ENCODE measurements around the gene CMTM7.
"Not testable (repeated sequence)": the region's sequence is repeated elsewhere in the genome, so short reads cannot be mapped to it uniquely, and the experiment has no call there.

The CMTM7 gene

DNA sequence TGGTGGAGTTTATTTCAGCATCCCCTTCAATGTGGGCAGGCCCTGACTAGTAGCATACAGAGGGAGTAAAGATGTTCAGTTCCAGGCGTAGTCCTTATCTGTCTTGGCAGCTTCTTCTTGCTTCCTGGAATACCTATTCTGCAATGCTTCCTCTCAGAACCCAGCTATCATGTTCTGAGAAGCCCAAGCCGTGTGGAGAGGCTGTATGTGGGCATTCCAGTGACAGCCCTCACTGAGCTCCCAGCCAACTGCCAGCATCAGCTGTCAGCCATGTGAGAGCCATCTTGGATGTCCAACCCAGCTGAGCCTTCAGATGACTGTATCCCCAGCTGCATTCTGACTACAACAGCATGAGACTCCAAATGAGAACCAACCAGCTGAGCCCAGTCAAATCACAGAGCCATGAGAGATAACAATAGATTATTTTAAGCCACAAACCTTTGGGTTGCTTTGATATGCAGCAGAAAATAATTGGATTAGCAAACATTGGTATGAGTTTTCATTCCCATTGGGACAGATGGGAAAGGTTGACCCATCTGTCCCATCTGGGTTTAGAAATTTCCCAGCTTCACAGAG lies 8.4 kb upstream of the CMTM7 start:
- DNase-seq: no peak

DNA sequence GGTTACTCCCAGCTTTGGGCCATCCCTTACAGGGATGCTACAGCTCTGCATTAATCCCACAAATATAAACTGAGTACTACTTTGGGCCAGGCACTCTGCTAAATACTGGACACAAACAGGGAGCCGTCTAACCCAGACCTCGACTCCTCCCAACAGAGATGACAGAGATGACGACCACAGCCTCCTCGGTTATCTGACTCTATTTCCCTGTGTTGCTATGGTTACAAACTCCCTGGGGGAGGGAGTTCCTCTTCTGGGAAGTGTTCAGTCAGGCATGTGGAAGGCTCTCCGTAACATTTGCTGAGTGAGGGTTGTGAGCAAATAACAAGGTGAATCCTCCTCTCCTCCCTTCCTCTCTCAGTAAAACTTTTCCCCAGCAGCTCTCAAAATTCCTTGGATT lies 6.7 kb upstream of the CMTM7 start:
- no peak for DNase-seq

DNA sequence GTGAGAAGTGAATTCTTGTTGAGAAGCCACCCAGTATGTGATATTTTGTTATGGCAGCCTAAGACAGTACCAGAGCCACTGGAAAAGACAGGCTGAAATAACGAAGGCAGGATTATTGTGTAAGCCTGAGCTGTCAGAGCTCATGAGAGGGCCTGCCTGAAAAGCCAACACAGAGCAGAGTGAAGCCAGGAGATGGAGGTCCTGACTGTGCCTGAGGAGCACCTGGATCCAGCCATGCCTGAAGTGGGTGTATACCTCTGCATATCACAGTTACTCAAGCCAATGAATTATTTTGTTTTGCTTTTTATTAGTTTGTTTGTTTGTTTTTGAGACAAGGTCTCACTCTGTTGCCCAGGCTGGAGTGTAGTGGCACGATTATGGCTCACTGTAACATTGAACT lies 4.1 kb upstream of the CMTM7 start:
- DNase-seq: no peak

DNA sequence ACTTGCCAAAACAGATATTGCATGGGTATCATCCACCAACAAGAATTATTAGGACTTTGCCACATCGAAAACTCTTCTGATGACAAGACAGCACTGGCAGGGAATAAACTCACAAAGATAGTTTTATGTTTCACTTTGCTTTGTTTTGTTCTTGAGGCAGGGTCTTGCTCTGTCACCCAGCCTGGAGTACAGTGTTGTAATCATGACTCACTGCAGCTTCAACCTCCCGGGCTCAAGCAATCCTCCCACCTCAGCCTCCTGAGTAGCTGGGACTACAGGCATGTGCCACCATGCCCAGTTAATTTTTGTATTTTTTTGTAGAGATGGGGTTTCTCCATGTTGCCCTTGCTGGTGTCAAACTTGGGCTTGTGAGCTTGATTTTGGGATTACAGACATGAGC lies 2.1 kb upstream of the CMTM7 start:
- DNase-seq: not testable (repeated sequence)

DNA sequence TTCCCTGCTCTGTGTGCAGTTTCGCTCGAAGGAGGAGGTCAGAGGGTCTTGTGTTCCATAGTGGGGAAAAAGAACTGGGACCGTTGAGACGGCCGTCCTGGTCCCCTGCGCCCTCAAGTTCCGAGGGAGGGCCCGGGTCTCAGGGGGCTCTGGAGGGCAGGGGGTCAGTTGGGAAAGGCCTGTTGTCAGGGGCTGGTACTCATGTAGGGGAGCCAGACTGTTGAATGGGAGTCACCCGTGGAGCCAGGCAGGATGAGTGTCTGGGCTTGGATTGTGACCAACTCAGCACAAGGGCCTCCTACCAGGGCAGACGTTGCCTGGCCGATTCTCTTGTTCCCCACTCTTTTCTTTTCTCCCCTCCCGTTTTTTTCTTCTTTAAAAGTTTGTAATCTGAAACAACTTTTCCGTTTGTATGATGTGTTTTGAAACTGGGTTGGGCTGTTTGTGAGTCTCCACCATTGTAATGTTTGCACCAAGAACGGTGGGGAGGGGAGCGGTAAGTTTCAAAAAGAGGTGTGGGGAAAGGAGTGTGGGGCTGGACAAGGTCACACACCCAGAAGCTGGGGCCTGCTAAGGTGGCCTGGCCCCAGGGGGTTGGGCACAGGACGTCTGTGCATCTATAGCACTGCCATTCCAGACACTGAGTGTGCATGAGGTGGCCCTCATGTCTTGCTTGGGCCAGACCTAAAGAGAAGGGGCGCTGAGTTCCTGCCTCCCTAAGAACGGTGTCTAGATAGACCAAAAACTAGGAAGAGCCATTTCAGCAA lies 1.1 kb downstream of the CMTM7 start:
- DNase-seq: peak; percentile 66

DNA sequence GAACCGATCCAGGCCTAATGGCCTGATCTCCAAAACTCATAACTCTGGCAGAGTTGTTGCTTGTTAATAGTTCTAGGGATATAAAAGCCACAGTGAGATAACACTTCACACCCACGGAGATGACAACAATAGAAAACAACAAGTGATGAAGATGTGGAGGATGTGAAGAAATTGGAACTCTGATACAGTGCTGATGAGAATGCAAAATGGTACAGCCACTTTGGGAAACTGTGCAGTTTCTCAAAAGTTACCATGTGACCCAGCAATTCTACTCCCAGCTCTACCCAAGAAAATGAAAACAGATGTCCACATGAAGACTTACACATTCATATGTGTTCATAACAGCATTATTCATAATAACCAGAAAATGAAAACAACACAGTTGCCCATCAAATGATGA lies 3.8 kb downstream of the CMTM7 start:
- DNase-seq: no peak

DNA sequence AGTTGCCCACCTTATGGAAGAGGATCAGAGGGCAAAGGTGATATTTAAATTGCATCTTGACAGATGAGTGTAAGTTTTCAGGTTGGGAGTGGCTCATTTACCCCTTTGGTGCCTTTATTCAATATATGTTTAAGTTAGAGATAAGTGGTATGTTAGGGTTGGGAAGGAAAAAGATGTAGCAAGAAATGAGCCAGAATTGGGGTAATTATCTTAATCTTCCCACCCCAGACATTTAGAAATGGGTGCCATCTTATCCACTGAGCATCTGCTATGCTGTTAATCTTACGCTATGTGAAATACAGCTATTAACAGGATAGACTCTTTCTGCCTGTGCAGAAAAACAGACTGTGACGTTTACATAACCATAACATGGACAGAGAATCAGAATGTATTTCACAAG lies 6.3 kb downstream of the CMTM7 start:
- no peak for DNase-seq

DNA sequence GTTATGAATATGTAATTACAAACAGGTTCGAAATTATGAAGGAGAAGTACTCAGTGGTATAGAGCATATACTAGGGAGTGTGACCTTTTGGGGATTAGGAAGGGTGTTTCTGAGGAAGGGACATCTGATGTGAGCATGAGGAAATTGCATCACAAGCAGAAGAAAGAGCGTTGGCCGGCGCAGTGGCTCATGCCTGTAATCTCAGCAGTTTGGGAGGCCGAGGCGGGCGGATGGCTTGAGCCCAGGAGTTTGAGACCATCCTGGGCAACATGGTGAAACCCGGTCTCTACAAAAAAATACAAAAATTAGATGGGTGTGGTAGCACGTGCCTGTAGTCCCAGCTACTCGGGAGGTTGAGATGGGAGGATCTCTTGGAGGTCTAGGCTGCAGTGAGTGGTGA lies 6.9 kb downstream of the CMTM7 start:
- DNase-seq: no peak

DNA sequence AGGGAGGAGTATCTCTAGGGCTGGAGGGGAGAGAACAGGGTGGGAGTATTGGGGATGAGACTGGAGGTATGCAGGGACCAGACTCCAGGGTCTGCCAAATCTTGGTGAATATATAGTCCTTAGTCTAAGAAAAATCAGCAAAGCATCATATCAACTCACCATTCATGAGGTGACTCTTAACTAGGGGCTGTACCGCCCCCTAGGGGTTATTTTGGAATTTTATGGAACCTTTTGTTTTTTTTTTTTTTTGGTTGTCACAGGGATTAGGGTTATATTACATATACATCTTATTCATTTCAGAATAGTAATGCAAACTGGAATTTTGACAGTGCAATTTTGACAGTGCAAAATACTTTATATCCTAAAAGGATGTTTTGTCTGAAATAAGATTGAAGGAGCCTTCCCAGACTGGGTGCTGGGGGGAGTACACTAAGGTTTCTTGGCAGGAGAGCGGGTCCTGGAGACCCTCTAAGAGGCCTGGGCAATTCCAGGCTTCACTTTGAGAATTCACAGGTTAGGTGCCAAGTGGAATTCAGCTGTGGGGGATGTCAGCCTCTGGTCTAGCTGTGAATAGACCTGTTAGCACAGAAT lies 7.5 kb downstream of the CMTM7 start:
- peak; percentile 62 for DNase-seq

DNA sequence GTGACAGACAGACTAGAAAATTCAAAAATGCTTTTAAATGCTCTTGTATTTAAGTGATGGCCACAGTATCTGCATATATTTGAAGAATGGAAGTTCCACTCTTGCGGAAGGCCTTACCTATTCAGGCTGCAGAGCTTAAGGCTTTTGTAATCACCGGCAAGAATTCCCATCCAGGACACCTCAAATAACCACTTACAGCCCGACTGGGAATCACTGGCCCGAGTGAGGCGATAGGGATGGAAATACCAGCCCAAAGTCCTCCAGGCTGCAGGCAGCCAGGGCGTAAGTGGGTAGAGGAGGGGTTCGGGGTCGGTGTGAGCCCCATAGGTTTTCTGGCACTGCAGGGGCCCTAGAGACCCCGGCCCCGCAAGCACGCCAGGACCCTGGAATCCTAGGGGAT lies 9.5 kb downstream of the CMTM7 start:
- DNase-seq: no peak

DNA sequence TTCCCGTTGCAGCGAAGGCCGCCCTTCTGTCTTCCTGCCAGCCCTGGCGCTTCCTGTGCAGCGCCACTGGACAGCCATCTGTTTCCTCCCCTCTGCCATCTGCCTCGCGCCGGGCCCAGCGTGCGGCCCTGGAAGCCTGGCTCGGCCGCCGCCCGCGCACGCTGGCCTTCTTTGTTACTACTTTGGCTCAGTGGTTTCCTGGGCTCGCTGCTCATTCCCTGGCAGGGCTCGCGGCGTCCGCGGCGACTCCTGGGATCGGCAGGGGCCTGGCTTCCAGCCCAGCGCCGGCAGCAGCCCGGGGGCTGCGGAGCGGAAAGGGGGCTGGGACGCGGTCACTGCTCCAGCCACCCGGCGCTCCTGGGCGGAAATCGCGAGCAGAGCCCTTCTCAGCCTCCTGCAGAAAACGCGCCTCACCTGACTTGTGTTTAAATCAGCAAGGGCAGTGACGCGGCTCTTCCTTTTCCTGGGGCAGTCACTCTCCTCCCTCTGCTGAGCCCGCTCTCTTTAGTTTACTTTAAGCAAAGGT lies 10.0 kb downstream of the CMTM7 start:
- peak; percentile 69 for DNase-seq

DNA sequence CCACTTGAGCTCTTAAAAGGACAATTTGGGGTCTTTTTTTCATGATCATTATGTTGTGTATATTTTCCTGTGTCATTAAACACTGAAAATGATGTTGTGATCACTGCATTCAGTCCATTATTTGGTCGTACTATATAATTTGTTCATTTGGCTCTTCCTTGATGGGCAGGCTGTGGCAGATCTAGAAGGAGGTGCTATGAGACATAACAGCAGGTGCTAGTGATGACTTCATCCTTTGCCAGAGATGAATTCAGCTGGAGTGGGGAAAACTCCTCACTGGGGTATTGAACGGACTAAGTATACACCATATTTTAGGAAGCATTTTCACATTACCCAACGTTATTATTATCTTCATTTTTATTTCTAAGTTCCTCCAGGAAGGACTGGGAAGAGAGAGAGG lies 12.0 kb downstream of the CMTM7 start:
- no peak for DNase-seq

DNA sequence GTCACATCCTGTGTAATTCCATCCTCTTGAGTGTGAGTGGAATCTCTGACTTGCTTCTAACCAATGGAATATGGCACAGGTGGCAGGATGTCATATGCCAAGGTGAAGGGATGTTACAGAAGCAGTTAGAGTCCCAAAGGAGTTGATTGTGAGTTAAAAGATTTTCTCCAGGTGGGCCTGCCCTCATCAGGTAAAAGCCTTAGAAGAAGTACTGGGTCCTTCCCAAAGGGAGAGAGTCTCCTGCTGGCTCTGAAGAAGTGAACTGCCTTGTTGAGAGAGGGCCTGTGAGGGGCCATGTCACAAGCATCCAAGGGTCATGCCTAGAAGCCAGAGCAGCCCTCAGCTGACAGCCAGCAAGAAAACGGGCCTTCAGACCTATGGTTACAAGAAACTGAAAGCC lies 13.1 kb downstream of the CMTM7 start:
- no peak for DNase-seq

DNA sequence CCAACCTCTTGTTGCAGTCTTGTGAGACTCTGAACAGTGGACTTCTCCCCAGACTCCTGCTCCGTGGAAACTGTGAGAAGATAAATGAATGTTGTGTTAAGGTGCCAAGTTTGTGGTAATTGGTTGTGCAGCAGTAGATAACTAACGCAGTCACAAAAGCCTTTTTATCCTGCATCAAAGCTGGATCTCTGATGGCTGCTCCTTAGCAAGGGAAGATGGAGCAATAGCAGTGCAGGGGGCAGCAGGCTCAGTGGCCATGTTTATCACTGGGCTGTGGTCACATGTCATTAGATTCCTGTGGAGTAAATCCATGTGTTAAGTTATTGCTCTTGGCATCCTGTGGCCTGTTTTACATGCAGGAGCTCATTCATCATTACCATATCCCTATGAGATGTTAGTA lies 13.5 kb downstream of the CMTM7 start:
- DNase-seq: no peak

DNA sequence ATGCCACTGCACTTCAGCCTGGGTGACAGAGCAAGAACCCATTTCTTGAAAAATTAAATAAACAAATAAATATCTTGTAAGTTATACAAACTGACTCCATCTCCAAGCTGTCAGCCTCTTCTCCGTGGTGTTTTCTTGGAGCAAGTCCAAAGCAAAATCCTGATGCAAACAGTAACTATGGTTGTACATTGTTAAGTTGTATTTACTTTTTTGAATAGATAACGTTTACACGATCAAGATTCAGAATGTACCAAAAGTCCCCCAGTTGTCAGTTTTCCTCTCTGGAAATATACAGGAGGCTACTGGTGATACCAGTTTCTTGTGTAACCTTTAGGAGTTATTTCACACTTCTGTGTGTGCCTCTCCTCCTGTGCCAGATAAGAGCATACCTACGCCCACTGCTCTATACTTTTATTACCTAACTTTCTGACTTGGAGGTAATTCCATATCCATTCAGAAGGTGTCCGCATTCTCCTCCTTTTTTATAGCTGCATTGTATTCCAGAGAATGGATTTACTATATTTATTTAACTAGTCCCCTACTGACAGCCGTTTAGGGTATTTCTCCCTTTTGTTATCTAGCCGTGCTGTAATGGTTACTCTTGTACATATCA lies 14.2 kb downstream of the CMTM7 start:
- no peak for DNase-seq

DNA sequence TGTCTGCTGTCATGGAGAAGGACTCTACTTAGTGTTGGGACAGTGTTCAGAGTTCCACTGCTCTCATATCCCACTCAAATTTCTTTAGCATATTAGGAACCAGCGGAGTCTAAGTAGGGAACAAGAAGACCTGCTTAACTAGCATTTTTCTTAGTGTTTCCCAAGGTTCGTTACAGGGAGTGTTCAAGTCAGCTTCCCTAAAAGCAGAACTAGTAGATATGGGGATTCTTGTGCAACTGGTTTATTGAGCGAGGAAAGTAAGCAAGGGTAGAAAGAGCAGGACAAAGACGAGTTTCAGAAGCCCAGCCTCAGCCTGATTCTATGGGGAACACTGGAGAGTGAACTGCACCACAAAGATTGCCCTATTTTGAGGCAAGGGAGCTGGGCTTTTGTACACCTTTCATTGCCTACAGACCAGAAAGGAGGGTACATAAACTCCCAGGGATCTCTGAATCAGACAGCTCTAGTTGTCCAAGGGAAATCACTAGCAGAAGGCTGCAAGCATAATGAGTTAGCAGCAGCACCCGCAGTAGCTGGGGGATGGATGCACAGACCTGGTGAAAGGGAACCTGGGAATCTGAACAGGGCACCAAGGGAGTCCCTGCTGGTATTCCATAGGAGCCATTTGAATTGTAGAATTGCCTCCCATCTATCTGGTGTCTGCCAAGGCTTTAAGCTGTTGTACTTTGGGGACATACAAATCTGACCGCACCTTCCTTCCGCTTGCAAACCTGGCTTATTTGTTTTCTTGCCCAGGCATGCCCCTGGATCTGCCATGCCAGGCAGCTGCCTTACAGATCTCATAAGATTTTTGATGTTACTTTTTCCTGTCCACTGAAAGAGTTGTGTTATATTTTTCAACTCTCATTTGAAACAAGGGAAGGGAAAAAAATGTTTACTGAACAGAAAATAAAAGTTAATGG lies 15.1 kb downstream of the CMTM7 start:
- no peak for DNase-seq

DNA sequence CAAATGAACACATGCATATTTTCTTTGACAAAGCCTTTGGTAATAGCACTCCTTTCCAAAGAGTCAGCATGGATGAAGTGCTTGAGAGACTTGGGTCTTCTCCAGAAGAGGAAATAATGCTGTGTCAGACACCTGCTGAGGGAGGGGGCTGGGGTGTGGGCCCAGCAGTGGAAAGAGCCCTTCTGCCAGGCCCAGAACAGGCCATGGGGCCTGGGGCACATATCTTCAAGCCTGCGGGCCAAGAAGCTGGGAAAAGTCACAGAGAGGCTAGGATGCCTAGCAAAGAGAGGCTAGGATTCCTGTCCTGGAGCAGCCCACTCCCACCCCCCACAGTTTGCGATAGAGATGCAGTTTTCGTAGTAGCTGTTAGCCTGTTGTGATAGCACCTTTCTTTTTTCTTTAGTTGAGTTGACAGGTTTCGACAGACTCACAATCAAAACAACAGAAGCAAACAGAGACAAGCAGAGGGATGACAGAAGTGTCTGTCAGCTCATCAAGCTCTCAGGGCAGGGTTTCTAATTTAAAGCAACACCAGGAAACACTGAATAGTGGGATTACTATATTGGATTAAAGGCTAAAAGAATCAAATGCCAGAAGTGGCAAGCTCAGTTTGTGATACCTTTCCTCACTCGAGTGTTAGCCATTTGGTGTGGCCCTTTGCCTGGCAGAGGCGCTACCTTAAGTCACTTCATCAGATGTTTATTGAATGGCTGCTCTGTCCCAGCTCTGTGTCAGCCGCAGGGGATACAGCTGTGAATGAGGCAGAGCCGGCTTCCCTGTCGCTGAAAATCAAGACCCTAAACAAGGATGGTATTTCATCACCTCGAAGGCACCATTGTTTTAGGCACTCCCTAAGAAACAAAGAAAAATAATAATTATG lies 19.0 kb downstream of the CMTM7 start:
- DNase-seq: no peak

DNA sequence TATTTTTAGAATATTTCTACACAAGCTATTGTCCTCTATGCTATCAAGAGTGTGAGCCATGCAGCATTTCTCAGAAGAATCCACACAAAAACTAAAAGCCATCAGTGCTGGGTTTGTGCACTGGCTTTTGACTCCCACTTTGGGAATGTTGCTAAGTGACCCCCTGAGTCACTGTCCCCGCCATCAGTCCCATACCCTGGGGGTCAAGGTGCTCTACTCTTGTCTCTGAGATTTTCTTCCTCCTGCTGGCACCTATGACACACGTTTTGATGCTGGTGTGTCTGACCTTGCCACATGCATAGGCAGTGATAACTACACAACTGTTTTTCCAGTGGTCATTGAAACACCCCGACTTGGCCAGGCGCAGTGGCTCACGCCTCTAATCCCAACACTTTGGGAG lies 19.8 kb downstream of the CMTM7 start:
- no peak for DNase-seq

DNA sequence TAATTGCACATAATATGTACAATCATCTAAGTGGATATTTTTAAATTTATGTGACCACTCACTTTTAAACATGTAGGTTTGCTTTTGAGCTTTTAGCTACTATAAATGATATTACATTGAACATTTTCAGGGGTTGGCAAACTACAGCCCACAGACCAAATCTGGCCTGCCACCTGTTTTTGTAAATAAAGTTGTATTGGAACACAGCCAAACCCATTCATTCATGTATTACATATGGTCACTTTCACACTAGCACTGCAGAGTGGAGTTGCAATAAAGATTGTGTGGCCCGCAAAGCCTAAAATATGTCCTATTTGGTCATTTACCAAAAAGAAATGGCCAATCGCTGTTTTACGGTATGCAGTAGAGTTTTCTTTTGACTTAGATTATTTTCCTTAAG lies 21.2 kb downstream of the CMTM7 start:
- DNase-seq: no peak

DNA sequence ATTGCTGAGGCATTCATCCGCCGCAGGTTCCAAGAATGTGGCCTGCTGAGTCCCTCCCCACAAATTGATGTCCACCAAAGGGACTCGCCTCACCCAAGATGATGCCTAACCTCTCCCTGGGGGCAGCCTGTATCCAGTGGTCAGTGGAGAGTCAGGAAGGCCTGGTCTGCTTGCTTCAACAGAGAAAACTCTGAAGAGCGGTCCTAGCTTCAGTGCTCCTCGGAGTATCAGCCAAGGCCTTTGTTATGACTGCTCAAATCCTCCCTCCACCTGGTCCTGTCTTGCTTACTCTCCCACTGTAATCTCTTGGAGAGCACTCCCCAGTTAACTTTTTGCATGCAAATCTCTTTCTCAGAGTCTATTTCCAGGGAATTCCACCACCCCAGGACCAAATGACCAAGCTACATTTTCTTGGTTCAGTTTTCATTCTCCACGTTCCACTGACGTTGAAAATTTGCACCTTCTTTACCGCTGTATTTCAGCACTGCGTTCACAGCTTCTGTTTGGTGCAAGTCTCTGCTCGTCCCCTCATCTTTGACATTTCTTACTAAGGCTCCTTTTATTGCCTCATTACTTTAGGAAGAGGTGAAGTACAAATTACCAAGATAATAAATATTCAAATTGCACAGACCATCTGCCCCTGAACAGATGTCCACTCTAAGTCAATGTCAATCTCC lies 22.3 kb downstream of the CMTM7 start:
- DNase-seq: no peak

DNA sequence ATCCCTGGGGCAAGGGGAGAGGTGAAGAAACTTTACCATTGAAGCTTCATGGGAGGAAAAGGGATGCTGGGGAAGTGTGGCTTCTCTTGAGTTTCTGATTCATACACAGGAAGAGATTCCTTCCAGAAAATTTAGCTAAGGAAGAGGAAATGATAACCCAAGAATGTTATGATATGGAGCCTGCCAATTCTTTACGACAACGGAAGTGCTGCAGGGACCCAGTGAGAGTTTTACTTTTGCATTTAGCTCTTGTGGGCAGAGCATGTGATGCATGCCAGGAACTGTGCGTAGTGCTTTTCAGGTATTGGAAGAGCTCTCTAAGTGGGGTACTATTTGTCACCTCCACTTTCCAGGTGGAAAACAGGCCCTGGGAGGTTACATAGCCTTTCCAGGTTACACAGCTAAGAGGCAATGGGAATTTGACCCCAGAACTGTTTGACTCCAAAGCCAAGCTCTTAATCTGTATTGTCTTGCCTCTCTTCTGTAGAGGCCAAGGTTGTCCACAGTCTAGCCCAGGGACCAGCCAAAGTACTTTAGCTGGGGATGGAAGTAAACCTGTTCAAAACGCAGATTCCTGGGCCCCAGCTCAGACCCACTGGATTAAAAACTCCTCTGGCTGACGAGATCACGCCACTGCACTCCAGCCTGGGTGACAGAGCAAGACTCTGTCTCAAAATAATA lies 23.0 kb downstream of the CMTM7 start:
- DNase-seq: no peak
